ENCODE results near the gene SMIM9.

DNA sequence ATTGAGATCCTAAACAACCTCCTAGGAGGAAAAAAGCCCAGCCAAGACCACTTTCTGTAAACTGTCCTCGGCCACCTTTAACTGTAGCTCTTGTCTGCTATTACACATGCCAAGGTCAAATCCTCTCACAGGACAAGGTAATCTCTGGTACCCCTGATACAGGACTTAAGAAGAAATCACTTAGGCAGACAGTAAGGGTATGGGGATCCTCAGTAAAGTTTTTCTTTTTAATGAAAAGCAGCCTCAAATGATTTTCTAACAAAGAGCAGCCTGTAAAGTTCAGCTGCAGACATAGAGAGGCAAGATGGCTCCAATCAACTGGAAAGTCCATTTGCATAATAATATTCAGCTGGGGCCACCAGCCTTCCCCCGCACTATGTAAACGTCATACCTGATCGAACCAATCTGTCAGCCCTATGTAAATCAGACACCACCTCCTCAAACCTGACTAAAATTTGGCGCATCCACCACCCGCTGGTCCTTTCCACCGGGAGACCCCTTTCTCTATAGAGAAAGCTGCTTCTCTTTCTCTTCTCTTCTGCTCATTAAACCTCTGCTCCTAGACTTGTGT lies 14.6 kb downstream of the SMIM9 start:
- no peak for TF ChIP-seq EZH2 (IDR thresholded peaks at IDR 0.05; ENCODE audit: borderline replicate concordance, low read depth, low read length, poor library complexity, severe bottlenecking)
- TF ChIP-seq, protein P1, sequence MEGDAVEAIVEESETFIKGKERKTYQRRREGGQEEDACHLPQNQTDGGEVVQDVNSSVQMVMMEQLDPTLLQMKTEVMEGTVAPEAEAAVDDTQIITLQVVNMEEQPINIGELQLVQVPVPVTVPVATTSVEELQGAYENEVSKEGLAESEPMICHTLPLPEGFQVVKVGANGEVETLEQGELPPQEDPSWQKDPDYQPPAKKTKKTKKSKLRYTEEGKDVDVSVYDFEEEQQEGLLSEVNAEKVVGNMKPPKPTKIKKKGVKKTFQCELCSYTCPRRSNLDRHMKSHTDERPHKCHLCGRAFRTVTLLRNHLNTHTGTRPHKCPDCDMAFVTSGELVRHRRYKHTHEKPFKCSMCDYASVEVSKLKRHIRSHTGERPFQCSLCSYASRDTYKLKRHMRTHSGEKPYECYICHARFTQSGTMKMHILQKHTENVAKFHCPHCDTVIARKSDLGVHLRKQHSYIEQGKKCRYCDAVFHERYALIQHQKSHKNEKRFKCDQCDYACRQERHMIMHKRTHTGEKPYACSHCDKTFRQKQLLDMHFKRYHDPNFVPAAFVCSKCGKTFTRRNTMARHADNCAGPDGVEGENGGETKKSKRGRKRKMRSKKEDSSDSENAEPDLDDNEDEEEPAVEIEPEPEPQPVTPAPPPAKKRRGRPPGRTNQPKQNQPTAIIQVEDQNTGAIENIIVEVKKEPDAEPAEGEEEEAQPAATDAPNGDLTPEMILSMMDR (conservative IDR thresholded peaks at IDR 0.05; ENCODE audit: low read depth, low read length) = no peak
